Muscle layer of duodenum (tissue), 2 donors: ENCODE data around the gene SH3GL1.

Experiments
- H3K27ac ChIP-seq: one replicate; pipeline ENCODE4 v1.7.0; 2013; ENCODE audit warnings: mild to moderate bottlenecking, low read length
- H3K27me3 ChIP-seq: one replicate; pipeline ENCODE4 v1.7.0; 2013; ENCODE audit warnings: low read depth, mild to moderate bottlenecking, control low read depth, low read length
- H3K36me3 ChIP-seq, 2 donors: one replicate each; pipeline ENCODE4 v1.7.0; 2013; ENCODE audit warnings: low read length in 2 of 2, control low read depth in 1 of 2, mild to moderate bottlenecking in 1 of 2; ENCODE audit not compliant: insufficient read depth in 2 of 2, control insufficient read depth in 1 of 2
- H3K4me1 ChIP-seq, 2 donors: one replicate each; pipeline ENCODE4 v1.7.0; 2013; ENCODE audit warnings: low read length in 2 of 2, mild to moderate bottlenecking in 2 of 2, control low read depth in 1 of 2, moderate library complexity in 1 of 2; ENCODE audit not compliant: insufficient read depth in 2 of 2, control insufficient read depth in 1 of 2
- H3K4me3 ChIP-seq, 2 donors: one replicate each; pipeline ENCODE4 v1.7.0; 2013; ENCODE audit warnings: low read length in 2 of 2, low read depth in 1 of 2, mild to moderate bottlenecking in 1 of 2
- H3K9me3 ChIP-seq, 2 donors: one replicate each; pipeline ENCODE4 v1.7.0; 2013; ENCODE audit warnings: low read length in 2 of 2, control low read depth in 1 of 2, mild to moderate bottlenecking in 1 of 2; ENCODE audit not compliant: control insufficient read depth in 1 of 2
- donor health status: healthy.

The SH3GL1 gene

GRCh38 chr19:4372165-4373012 lies 28.0 kb downstream of the SH3GL1 start:
- H3K9me3 ChIP-seq: no peaks in the 10 kb centered on the region
- no peak overlapping the region for H3K4me3 ChIP-seq
- H3K36me3 ChIP-seq: peaks cover 0 to 7% of the 10 kb centered on the region in 2 donors
- H3K27ac ChIP-seq: no peak overlapping the region
- H3K4me1 ChIP-seq: peaks cover 35 to 88% of the 10 kb centered on the region in 2 donors
- H3K27me3 ChIP-seq: no peaks in the 10 kb centered on the region

- H3K4me1 ChIP-seq: peaks cover 29 to 79% of the 10 kb centered on the region in 2 donors
- no peaks in the 10 kb centered on the region for H3K27me3 ChIP-seq
- peaks cover 0 to 12% of the 10 kb centered on the region in 2 donors for H3K36me3 ChIP-seq
- no peaks in the 10 kb centered on the region for H3K9me3 ChIP-seq
- H3K27ac ChIP-seq: no peak overlapping the region
- H3K4me3 ChIP-seq: no peak overlapping the region
These were observed 28.8 kb downstream of the SH3GL1 start for GRCh38 chr19:4371247-4372164.

GRCh38 chr19:4370418-4371041 lies 29.8 kb downstream of the SH3GL1 start:
- Histone ChIP-seq H3K4me1 (peaks cover 20 to 69% of the 10 kb centered on the region in 2 donors), H3K27ac (no peak overlapping the region), H3K4me3 (no peak overlapping the region), H3K9me3 (no peaks in the 10 kb centered on the region), H3K27me3 (no peaks in the 10 kb centered on the region), H3K36me3 (peaks cover 3 to 22% of the 10 kb centered on the region in 2 donors)

GRCh38 chr19:4369888-4370260 lies 30.5 kb downstream of the SH3GL1 start:
- peak overlapping the region; percentile 0 to 23 for H3K4me3 ChIP-seq
- H3K36me3 ChIP-seq: peaks cover 5 to 28% of the 10 kb centered on the region in 2 donors
- no peaks in the 10 kb centered on the region for H3K9me3 ChIP-seq
- H3K27ac ChIP-seq: peak overlapping the region; percentile 5
- H3K27me3 ChIP-seq: no peaks in the 10 kb centered on the region
- peaks cover 14 to 63% of the 10 kb centered on the region in 2 donors for H3K4me1 ChIP-seq

GRCh38 chr19:4369109-4369887 lies 31.0 kb downstream of the SH3GL1 start:
- Histone ChIP-seq H3K27ac (peak overlapping the region; percentile 5), H3K27me3 (no peaks in the 10 kb centered on the region), H3K36me3 (peaks cover 5 to 32% of the 10 kb centered on the region in 2 donors), H3K4me3 (peak overlapping the region; percentile 0 to 23), H3K9me3 (no peaks in the 10 kb centered on the region), H3K4me1 (peaks cover 13 to 57% of the 10 kb centered on the region in 2 donors)

GRCh38 chr19:4368128-4368820 lies 32.1 kb downstream of the SH3GL1 start:
- no peaks in the 10 kb centered on the region for H3K9me3 ChIP-seq
- H3K4me3 ChIP-seq: no peak overlapping the region
- peaks cover 10 to 38% of the 10 kb centered on the region in 2 donors for H3K36me3 ChIP-seq
- H3K27ac ChIP-seq: no peak overlapping the region
- peaks cover 9 to 50% of the 10 kb centered on the region in 2 donors for H3K4me1 ChIP-seq
- no peaks in the 10 kb centered on the region for H3K27me3 ChIP-seq

- Histone ChIP-seq H3K4me1 (peaks cover 6 to 44% of the 10 kb centered on the region in 2 donors), H3K27ac (no peak overlapping the region), H3K36me3 (peaks cover 15 to 43% of the 10 kb centered on the region in 2 donors), H3K4me3 (no peak overlapping the region), H3K9me3 (no peaks in the 10 kb centered on the region), H3K27me3 (no peaks in the 10 kb centered on the region)
These were observed 32.6 kb downstream of the SH3GL1 start for GRCh38 chr19:4367781-4368127.

GRCh38 chr19:4367336-4367723 lies 33.0 kb downstream of the SH3GL1 start:
- Histone ChIP-seq H3K36me3 (peaks cover 19 to 48% of the 10 kb centered on the region in 2 donors), H3K9me3 (no peaks in the 10 kb centered on the region), H3K27ac (no peak overlapping the region), H3K4me3 (no peak overlapping the region), H3K4me1 (peaks cover 6 to 40% of the 10 kb centered on the region in 2 donors), H3K27me3 (no peaks in the 10 kb centered on the region)

- H3K27ac ChIP-seq: no peak overlapping the region
These were observed 33.5 kb downstream of the SH3GL1 start for GRCh38 chr19:4366666-4367335.

More at GRCh38 chr19:4366666-4367335, 33.5 kb downstream of the SH3GL1 start:
- no peaks in the 10 kb centered on the region for H3K9me3 ChIP-seq
- peaks cover 4 to 40% of the 10 kb centered on the region in 2 donors for H3K4me1 ChIP-seq
- H3K36me3 ChIP-seq: peaks cover 25 to 53% of the 10 kb centered on the region in 2 donors
- H3K4me3 ChIP-seq: no peak overlapping the region
- H3K27me3 ChIP-seq: no peaks in the 10 kb centered on the region
